Measurements from ENCODE around the gene E2F8.

The E2F8 gene

DNA sequence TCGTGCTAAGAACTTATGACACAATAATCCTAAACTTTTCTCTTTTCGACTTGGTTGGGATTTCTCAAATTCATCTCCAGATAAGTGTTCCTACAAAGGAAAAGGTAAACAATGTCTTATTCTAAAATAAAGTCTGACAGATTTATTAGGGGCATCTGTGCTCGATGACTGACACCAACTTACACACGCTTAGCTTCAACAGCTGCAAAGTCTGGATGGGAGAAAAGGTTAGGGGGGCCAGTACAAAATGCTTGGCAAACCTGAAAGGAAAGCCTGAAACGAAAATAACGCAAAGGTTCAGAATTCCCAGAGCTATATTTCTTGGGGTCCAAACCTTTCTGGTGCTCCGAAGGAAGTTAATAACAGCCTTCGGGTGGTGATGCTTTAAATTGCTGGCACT is 3.4 kb downstream of the E2F8 start:
- no peak for DNase-seq
- Histone ChIP-seq H3K36me3 (ENCODE audit: control insufficient read depth in 4 of 4, insufficient read depth in 4 of 4, low read length in 3 of 4) (peaks cover 5 to 46% (median 16%) of the 10 kb centered on the region in 4 experiments), H3K4me3 (ENCODE audit: control insufficient read depth in 1 of 7, extremely low read depth in 1 of 7, insufficient read depth in 4 of 7, low read depth in 2 of 7, low read length in 6 of 7) (no peak overlapping the region), H3K9me3 (ENCODE audit: control extremely low read depth in 1 of 5, control insufficient read depth in 4 of 5, insufficient read depth in 2 of 5, low read depth in 1 of 5, low read length in 4 of 5) (no peaks in the 10 kb centered on the region), H3K27me3 (replicated peaks in 2 of 5; ENCODE audit: control insufficient read depth in 4 of 5, insufficient read depth in 5 of 5, low read length in 4 of 5) (peaks cover 0 to 9% (median 5%) of the 10 kb centered on the region in 5 experiments), H3K4me1 (ENCODE audit: control extremely low read depth in 1 of 4, control insufficient read depth in 4 of 4, insufficient read depth in 4 of 4, low read length in 3 of 4) (peaks cover 2 to 25% (median 17%) of the 10 kb centered on the region in 4 experiments), H3K27ac (ENCODE audit: insufficient read depth in 1 of 2, low read depth in 1 of 2, low read length in 2 of 2, poor library complexity in 1 of 2, severe bottlenecking in 2 of 2) (no peak overlapping the region)
- ChIA-PET POLR2A (no interaction called here), CTCF (no interaction called here)
- 90% methylated on average over 6 of the region's 8 CpGs for WGBS (ENCODE audit: insufficient coverage)

GRCh38 chr11:19234231-19234817 is 6.4 kb downstream of the E2F8 start:
- DNase-seq: no peak
- H3K36me3 ChIP-seq (ENCODE audit: control insufficient read depth in 4 of 4, insufficient read depth in 4 of 4, low read length in 3 of 4): peaks cover 6 to 74% (median 30%) of the 10 kb centered on the region in 4 experiments
- no peak overlapping the region for H3K4me3 ChIP-seq (ENCODE audit: control insufficient read depth in 1 of 7, extremely low read depth in 1 of 7, insufficient read depth in 4 of 7, low read depth in 2 of 7, low read length in 6 of 7)
- ChIA-PET CTCF (no interaction called here), POLR2A (no interaction called here)
- WGBS (ENCODE audit: insufficient coverage): no CpG with 5 or more reads among the region's 5 CpGs
- peaks cover 0 to 8% (median 3%) of the 10 kb centered on the region in 4 experiments for H3K4me1 ChIP-seq (ENCODE audit: control extremely low read depth in 1 of 4, control insufficient read depth in 4 of 4, insufficient read depth in 4 of 4, low read length in 3 of 4)
- no peaks in the 10 kb centered on the region for H3K27me3 ChIP-seq (replicated peaks in 2 of 5; ENCODE audit: control insufficient read depth in 4 of 5, insufficient read depth in 5 of 5, low read length in 4 of 5)
- no peak overlapping the region for H3K27ac ChIP-seq (ENCODE audit: insufficient read depth in 1 of 2, low read depth in 1 of 2, low read length in 2 of 2, poor library complexity in 1 of 2, severe bottlenecking in 2 of 2)
- no peaks in the 10 kb centered on the region for H3K9me3 ChIP-seq (ENCODE audit: control extremely low read depth in 1 of 5, control insufficient read depth in 4 of 5, insufficient read depth in 2 of 5, low read depth in 1 of 5, low read length in 4 of 5)

DNA sequence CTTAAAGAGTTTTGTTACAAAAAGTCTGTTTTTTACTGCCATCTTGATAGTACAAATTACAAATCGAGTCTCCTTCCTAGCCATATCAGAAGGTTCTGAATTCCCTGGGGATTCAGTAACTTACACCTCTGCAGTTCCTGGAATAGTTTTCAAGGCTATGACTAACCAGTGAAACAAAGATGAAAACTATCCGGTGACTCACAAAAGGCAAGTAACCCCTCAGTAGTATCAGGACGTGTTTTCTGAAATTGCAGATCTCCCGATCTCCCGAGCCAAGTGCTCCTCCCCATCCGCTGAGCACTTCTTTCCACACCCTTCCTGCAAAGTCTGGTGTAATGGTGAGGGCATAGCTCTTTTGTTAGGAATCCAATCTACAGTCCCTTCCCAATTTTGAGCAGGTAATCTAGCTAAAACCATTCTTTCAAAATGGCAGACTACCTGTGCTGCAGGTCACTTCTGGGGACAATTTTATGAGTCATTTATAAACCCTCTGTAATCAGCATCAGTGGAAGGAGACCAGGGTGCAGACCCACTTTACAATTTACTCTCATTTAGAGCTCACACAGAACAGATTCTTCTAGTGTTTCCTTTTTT is 7.7 kb downstream of the E2F8 start:
- no peaks in the 10 kb centered on the region for H3K9me3 ChIP-seq (ENCODE audit: control extremely low read depth in 1 of 5, control insufficient read depth in 4 of 5, insufficient read depth in 2 of 5, low read depth in 1 of 5, low read length in 4 of 5)
- H3K4me3 ChIP-seq (ENCODE audit: control insufficient read depth in 1 of 7, extremely low read depth in 1 of 7, insufficient read depth in 4 of 7, low read depth in 2 of 7, low read length in 6 of 7): no peak overlapping the region
- H3K36me3 ChIP-seq (ENCODE audit: control insufficient read depth in 4 of 4, insufficient read depth in 4 of 4, low read length in 3 of 4): peaks cover 10 to 82% (median 35%) of the 10 kb centered on the region in 4 experiments
- POLR2A ChIA-PET: no interaction called here
- CTCF ChIA-PET: interaction anchor here (1.1 kb wide), 2 partner anchors 33 to 74 kb away, joined by 3 read pairs; no protein-coding TSS in a partner anchor
- no peaks in the 10 kb centered on the region for H3K27me3 ChIP-seq (replicated peaks in 2 of 5; ENCODE audit: control insufficient read depth in 4 of 5, insufficient read depth in 5 of 5, low read length in 4 of 5)
- DNase-seq: no peak
- WGBS (ENCODE audit: insufficient coverage): 100% methylated on average over 5 of the region's 6 CpGs
- no peaks in the 10 kb centered on the region for H3K4me1 ChIP-seq (ENCODE audit: control extremely low read depth in 1 of 4, control insufficient read depth in 4 of 4, insufficient read depth in 4 of 4, low read length in 3 of 4)
- H3K27ac ChIP-seq (ENCODE audit: insufficient read depth in 1 of 2, low read depth in 1 of 2, low read length in 2 of 2, poor library complexity in 1 of 2, severe bottlenecking in 2 of 2): no peak overlapping the region

DNA sequence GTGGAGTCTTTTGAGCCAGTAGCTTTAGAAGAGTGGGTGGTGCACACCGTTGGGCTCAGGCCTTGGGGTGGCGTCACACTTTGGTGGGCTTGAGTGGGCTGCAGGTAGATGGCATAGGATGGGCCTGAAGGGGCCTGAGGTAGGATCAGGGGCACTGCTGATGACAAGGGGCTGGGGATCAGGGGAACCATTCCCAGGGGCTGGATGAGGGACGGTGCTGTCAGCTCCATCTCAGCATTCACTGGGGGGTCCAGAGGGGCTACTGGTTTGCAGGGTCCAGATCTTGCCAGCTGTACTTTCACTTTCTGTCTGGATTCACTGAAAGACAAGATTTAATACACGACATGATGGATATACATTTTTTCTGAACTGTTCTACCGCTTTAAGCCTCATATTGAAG is 11.1 kb downstream of the E2F8 start:
- 96% methylated on average over 3 of the region's 5 CpGs for WGBS (ENCODE audit: insufficient coverage)
- Histone ChIP-seq H3K4me3 (ENCODE audit: control insufficient read depth in 1 of 7, extremely low read depth in 1 of 7, insufficient read depth in 4 of 7, low read depth in 2 of 7, low read length in 6 of 7) (no peak overlapping the region), H3K4me1 (ENCODE audit: control extremely low read depth in 1 of 4, control insufficient read depth in 4 of 4, insufficient read depth in 4 of 4, low read length in 3 of 4) (no peaks in the 10 kb centered on the region), H3K36me3 (ENCODE audit: control insufficient read depth in 4 of 4, insufficient read depth in 4 of 4, low read length in 3 of 4) (peaks cover 22 to 75% (median 35%) of the 10 kb centered on the region in 4 experiments), H3K27ac (ENCODE audit: insufficient read depth in 1 of 2, low read depth in 1 of 2, low read length in 2 of 2, poor library complexity in 1 of 2, severe bottlenecking in 2 of 2) (no peak overlapping the region), H3K9me3 (ENCODE audit: control extremely low read depth in 1 of 5, control insufficient read depth in 4 of 5, insufficient read depth in 2 of 5, low read depth in 1 of 5, low read length in 4 of 5) (no peaks in the 10 kb centered on the region), H3K27me3 (replicated peaks in 2 of 5; ENCODE audit: control insufficient read depth in 4 of 5, insufficient read depth in 5 of 5, low read length in 4 of 5) (no peaks in the 10 kb centered on the region)
- DNase-seq: no peak
- CTCF ChIA-PET: interaction anchor here (1.4 kb wide), 1 partner anchor 27 kb away, joined by 3 read pairs; no protein-coding TSS in a partner anchor
- POLR2A ChIA-PET: no interaction called here

DNA sequence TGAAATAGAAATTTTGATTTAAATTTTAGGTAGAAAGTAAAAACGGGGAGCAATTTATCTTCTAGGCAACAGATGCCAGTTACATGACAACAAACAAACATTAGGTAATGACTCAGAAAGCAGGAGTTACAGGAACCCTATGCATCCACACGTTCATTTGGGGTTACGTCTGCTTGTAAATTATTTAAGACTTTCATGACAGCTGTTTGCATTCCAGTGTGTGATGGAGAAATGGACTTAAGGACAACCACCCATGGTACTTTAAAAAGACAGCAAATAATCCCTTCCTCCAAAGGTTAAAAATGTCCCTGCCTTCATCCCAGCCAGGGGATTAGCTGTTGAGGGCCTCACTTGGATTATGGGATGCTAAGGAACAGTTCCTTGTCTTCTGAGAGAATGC is 11.8 kb downstream of the E2F8 start:
- H3K9me3 ChIP-seq (ENCODE audit: control extremely low read depth in 1 of 5, control insufficient read depth in 4 of 5, insufficient read depth in 2 of 5, low read depth in 1 of 5, low read length in 4 of 5): no peaks in the 10 kb centered on the region
- H3K4me1 ChIP-seq (ENCODE audit: control extremely low read depth in 1 of 4, control insufficient read depth in 4 of 4, insufficient read depth in 4 of 4, low read length in 3 of 4): no peaks in the 10 kb centered on the region
- POLR2A ChIA-PET: no interaction called here
- H3K27me3 ChIP-seq (replicated peaks in 2 of 5; ENCODE audit: control insufficient read depth in 4 of 5, insufficient read depth in 5 of 5, low read length in 4 of 5): no peaks in the 10 kb centered on the region
- H3K4me3 ChIP-seq (ENCODE audit: control insufficient read depth in 1 of 7, extremely low read depth in 1 of 7, insufficient read depth in 4 of 7, low read depth in 2 of 7, low read length in 6 of 7): no peak overlapping the region
- 100% methylated on average over 2 of the region's 3 CpGs for WGBS (ENCODE audit: insufficient coverage)
- H3K36me3 ChIP-seq (ENCODE audit: control insufficient read depth in 4 of 4, insufficient read depth in 4 of 4, low read length in 3 of 4): peaks cover 20 to 71% (median 36%) of the 10 kb centered on the region in 4 experiments
- H3K27ac ChIP-seq (ENCODE audit: insufficient read depth in 1 of 2, low read depth in 1 of 2, low read length in 2 of 2, poor library complexity in 1 of 2, severe bottlenecking in 2 of 2): no peak overlapping the region
- CTCF ChIA-PET: interaction anchor here (1.4 kb wide), 1 partner anchor 27 kb away, joined by 3 read pairs; no protein-coding TSS in a partner anchor
- no peak for DNase-seq

GRCh38 chr11:19226378-19227195 is 14.2 kb downstream of the E2F8 start:
- peaks cover 16 to 66% (median 35%) of the 10 kb centered on the region in 4 experiments for H3K36me3 ChIP-seq (ENCODE audit: control insufficient read depth in 4 of 4, insufficient read depth in 4 of 4, low read length in 3 of 4)
- CTCF ChIA-PET: interaction anchor here (1.6 kb wide), 1 partner anchor 33 kb away, joined by 3 read pairs; no protein-coding TSS in a partner anchor
- H3K4me1 ChIP-seq (ENCODE audit: control extremely low read depth in 1 of 4, control insufficient read depth in 4 of 4, insufficient read depth in 4 of 4, low read length in 3 of 4): peaks cover 0 to under 1% (median 0%) of the 10 kb centered on the region in 4 experiments
- peaks cover 0 to 4% (median 2%) of the 10 kb centered on the region in 5 experiments for H3K9me3 ChIP-seq (ENCODE audit: control extremely low read depth in 1 of 5, control insufficient read depth in 4 of 5, insufficient read depth in 2 of 5, low read depth in 1 of 5, low read length in 4 of 5)
- 100% methylated on average over 4 of the region's 6 CpGs for WGBS (ENCODE audit: insufficient coverage)
- no peak overlapping the region for H3K4me3 ChIP-seq (ENCODE audit: control insufficient read depth in 1 of 7, extremely low read depth in 1 of 7, insufficient read depth in 4 of 7, low read depth in 2 of 7, low read length in 6 of 7)
- no peak overlapping the region for H3K27ac ChIP-seq (ENCODE audit: insufficient read depth in 1 of 2, low read depth in 1 of 2, low read length in 2 of 2, poor library complexity in 1 of 2, severe bottlenecking in 2 of 2)
- H3K27me3 ChIP-seq (replicated peaks in 2 of 5; ENCODE audit: control insufficient read depth in 4 of 5, insufficient read depth in 5 of 5, low read length in 4 of 5): no peaks in the 10 kb centered on the region
- POLR2A ChIA-PET: no interaction called here
- no peak for DNase-seq

DNA sequence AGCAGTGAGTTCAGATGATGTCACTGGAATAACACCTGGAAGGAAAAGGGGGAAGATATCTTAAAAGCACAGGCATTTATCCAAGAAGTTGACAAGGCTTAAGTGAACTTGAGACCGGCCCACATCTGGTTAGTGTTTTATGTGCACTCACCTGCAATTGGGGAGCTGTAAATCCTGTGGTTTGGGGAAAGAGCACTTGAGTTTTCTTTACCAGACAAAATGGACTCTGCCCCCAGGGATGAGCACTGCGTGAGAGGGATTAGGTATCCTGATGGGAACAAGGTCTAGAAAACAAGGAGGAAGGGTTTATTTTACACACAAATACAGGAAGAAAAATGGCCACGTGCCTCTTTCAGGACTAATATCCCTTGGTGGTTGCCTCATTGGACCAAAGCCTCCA is 15.2 kb downstream of the E2F8 start:
- peaks cover 0 to 4% (median 2%) of the 10 kb centered on the region in 5 experiments for H3K9me3 ChIP-seq (ENCODE audit: control extremely low read depth in 1 of 5, control insufficient read depth in 4 of 5, insufficient read depth in 2 of 5, low read depth in 1 of 5, low read length in 4 of 5)
- H3K36me3 ChIP-seq (ENCODE audit: control insufficient read depth in 4 of 4, insufficient read depth in 4 of 4, low read length in 3 of 4): peaks cover 11 to 56% (median 34%) of the 10 kb centered on the region in 4 experiments
- H3K27me3 ChIP-seq (replicated peaks in 2 of 5; ENCODE audit: control insufficient read depth in 4 of 5, insufficient read depth in 5 of 5, low read length in 4 of 5): no peaks in the 10 kb centered on the region
- POLR2A ChIA-PET: no interaction called here
- H3K27ac ChIP-seq (ENCODE audit: insufficient read depth in 1 of 2, low read depth in 1 of 2, low read length in 2 of 2, poor library complexity in 1 of 2, severe bottlenecking in 2 of 2): no peak overlapping the region
- DNase-seq: no peak
- WGBS (ENCODE audit: insufficient coverage): 100% methylated on average over 2 of the region's 3 CpGs
- H3K4me3 ChIP-seq (ENCODE audit: control insufficient read depth in 1 of 7, extremely low read depth in 1 of 7, insufficient read depth in 4 of 7, low read depth in 2 of 7, low read length in 6 of 7): no peak overlapping the region
- CTCF ChIA-PET: no interaction called here
- H3K4me1 ChIP-seq (ENCODE audit: control extremely low read depth in 1 of 4, control insufficient read depth in 4 of 4, insufficient read depth in 4 of 4, low read length in 3 of 4): peaks cover 0 to 5% (median 0%) of the 10 kb centered on the region in 4 experiments
